ENCODE results near the gene PVALEF. TPM values are rescaled to one million over a fixed set of nuclear protein-coding genes. Genes with fewer than 3 reads are reported as not detected.

The PVALEF gene
- total RNA-seq, 2 donors from 2014 or later = not detected

GRCh38 chr17:81127526-81128177 is 37.7 kb upstream of the PVALEF start:
- intact Hi-C loops (cut with DNase I) = no loop called here
- ATAC-seq = no peak
- no peak for DNase-seq

DNA sequence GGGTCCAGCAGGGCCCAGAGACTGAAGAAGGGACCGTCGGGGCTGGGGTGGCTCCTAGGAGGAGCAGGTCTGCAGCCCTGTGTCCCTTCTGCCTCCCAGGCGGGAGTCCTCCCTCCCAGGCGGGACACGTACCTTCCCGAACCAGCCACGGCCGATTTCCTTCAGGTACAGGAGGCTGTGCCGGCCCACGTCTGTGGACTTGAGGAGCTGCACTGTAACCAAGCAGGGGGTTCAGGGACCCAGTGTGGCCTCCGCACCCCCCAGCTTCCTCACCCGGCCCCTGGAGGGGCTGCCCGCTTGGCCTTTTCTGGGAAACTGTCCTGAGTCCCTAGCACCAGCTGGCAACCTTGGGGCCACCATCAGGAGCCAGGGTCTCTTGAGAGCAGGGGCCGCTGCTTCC is 37.0 kb upstream of the PVALEF start:
- intact Hi-C loops (cut with DNase I) = no loop called here
- DNase-seq (no peak), ATAC-seq (no peak)

DNA sequence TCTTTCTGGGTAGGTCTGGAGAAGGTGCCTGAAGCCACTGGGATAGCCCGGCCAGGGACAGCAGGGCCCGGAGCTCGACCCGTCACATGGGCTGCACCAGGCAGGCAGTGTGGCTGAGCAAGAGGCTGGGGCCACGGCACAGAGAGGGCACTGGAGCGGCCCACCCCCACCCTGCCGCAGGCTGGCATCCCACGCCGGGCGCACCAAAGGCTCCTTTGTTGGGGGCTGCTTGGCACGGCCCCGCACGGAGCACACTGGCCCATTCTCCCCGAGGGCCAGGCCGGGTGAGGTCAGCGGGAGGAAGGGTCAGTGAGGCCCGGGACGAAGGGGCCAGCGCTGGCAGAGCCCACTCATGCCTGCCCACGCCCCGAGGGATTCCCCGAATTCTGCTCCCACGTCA is 36.5 kb upstream of the PVALEF start:
- DNase-seq (no peak), ATAC-seq (peak in 1 of 2 donors; percentile 22)
- intact Hi-C loops (cut with DNase I) = no loop called here

DNA sequence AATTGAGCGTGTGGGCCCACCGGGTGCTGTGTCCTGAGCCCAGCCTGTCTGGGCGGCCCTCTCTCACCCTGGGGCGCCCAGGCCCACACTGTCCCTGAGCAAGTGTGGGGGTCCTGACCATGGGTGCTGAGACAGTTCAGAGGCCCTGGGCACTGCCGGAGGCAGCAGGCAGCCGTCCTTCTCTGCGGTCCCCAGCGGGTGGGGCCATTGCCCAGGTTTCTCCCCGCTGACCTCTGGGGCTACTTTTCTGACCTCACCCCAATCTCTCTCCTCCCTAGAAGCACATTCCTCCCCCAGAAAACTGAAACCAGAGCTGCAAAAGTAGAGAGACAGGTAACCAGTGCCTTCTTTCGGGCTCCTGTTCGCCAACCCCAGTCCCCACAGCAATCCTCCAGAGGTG is 36.0 kb upstream of the PVALEF start:
- ATAC-seq (no peak), DNase-seq (no peak)
- intact Hi-C loops (cut with DNase I) = no loop called here

GRCh38 chr17:81129711-81130367 is 35.5 kb upstream of the PVALEF start:
- ATAC-seq (no peak), DNase-seq (no peak)
- intact Hi-C loops (cut with DNase I) = no loop called here

DNA sequence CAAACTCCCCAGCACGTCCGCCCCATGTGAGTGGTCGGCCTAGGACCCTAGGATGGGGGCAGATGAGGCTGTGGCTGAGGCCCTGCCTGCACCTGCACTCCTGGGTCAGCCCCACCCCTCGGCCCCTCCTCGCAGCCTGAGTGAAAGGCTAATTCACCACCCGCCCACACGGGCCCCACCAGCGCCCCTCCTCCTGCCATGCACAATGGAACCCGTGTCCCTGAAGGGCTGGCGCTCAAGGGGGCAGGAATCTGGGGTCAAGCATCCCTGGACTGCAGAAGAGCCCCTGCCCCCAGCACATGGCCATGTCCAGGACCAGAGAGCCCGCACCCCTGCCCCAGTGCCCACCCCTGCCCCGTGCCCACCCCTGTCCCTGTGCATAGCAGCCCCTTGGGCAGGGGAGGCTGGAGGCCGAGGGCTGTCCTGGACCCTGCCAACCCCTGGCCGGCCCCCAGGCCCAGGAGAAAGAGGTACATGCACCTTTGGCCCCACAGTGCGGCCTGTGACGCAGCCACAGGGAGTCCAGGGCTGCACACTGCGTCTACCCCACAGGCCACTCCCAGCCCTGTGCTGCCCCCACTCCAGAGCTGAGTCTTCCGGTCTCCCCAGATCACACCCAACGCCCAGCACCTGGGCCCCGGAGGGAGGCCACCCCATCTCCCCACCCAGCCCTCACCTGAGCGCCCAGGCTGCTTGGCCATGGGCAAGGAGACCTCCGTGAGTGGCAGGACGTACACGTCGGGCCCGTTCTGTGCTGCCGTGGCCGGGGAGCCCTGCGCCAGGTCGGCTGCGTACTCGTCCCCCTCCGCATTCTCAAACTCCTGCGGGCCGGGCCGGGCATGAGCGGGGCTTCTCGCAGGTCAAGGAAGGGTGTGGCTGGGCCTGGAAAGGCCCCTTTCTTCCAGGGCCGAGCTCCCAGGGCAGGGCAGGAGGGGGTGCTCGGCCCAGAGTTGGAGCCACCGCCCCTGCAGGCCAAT is 34.6 kb upstream of the PVALEF start:
- intact Hi-C loops (cut with DNase I) = no loop called here
- ATAC-seq = no peak
- no peak for DNase-seq

DNA sequence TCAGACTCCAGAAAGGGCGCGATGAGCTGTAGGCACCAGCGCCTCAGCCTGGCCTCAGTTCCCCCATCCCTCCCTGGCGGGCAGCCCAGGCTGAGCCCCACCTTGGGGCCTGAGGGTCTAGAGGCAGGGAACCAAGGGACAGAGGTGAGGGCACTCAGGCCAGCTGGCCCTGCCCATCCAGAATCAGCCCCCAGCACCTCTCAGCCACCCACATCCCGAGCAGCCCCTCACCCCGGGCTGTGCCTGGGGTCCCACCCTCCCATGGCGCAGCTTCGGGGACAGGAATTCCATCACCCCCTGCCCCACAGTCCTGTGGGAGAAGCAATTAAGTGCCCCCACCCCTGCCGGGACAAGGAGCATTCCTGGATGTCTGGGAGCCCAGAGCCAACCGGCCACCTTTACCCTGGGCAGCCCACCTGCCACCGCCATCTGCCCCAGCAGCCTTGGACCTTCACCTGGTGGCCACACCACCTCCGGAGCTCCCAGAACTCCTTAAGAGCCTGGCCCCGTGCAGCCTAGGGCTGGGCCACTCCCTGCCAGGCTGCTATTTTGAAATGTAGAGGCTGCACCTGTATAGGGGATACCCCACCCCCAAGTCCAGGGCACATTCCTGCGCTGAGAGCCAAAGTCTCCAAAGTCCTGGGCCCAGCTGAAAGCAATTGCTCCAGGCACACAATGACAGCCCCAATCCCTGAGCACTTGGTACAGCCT is 33.7 kb upstream of the PVALEF start:
- ATAC-seq = no peak
- intact Hi-C loops (cut with DNase I) = no loop called here

DNA sequence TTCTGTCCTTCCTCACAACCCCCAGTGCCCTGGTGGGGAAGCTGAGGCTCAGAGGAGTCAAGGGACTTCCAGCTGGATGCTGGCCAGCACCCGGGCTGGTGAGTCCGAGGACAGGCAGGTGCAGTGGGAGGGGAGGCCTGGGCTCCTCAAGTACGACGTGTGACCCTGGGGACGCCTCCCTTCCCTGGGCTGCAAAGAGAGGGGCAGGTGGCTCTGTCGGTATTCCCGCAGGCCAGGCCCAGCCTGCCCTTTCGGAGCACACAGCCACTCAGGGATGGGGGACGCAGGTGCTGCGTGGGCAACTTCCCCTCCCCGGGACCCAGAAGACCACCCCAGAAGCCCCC is 33.1 kb upstream of the PVALEF start:
- no peak for DNase-seq
- intact Hi-C loops (cut with DNase I) = no loop called here
- no peak for ATAC-seq

More for the DNA sequence above, 33.7 kb upstream of the PVALEF start:
- no peak for DNase-seq

GRCh38 chr17:81132770-81133723 is 32.3 kb upstream of the PVALEF start:
- intact Hi-C loops (cut with DNase I) = no loop called here
- no peak for ATAC-seq
- DNase-seq = no peak

GRCh38 chr17:81134064-81134781 is 31.1 kb upstream of the PVALEF start:
- intact Hi-C loops (cut with DNase I) = no loop called here
- no peak for DNase-seq
- ATAC-seq = no peak

DNA sequence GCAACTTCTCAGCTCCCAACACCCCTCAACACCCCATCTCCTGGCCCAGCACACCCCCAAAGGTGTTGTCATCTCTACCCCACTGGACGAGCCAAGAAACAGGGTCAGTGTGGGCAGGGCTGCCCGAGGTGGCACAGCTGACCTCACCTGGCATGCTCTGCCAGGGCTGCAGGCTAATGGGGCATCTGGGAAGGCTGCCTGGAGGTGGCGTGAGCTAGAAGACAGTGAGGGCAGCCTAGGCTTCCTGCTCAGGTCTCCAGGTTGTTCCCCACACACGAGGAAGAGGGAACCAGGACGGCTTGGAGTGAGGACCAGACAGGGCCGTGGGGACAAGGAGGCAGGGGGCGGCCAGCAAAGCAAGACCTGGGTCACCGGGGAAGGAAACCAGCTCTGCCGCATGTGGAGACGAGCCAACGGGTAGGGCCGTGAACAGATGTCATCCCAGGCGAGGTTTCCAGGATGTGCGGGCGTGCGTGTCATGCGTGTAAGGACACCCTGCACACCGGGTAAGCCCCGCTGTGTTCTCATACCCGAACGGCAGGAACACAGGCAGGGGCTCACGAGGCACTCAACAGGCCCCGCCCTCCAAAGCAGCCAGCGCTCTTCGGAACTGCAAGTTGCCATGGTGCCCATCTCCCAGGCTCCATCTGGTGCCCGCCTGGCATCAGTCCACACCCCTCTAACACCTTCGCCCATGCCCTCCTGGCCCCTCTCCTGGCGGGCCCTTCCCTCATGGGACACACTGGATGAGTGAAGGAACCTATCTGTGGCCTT is 29.6 kb upstream of the PVALEF start:
- no peak for ATAC-seq
- intact Hi-C loops (cut with DNase I) = no loop called here
- DNase-seq = no peak

DNA sequence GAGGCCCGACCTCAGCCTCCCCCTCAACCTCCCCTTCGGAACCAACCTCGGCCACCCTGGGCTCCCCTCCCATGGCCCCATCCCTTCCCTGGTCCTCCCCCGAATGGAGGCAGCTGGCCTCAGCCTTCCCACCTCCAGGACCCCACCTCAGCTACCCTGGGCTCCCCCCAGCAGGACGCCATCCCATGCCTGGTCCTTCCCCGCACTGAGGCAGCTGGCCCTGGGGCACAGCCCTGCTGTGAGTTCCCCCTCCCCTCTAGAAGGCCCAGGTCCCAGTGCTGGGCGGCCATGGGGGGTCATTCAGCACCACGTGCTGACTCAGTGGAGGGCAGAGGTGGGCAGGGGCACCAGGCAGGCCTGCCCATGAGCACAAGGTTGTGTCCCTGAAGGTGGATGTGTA is 28.9 kb upstream of the PVALEF start:
- intact Hi-C loops (cut with DNase I) = no loop called here
- ATAC-seq (no peak), DNase-seq (no peak)

GRCh38 chr17:81137248-81137647 is 28.1 kb upstream of the PVALEF start:
- intact Hi-C loops (cut with DNase I) = no loop called here
- no peak for ATAC-seq
- DNase-seq = no peak

DNA sequence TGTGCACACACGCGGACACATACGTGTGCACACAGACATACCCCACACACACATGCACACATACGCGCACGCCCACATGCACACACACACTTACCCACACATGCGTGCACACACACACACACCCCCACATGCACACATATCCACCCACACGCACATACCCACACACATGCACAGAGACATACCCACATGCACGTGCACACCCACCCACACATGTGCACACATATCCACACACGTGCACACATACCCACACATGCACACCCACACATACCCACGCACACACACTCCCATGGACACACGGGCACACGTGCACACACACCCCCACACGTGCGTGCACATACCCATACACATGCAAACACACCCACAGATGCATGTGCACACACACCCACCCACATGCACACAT is 27.2 kb upstream of the PVALEF start:
- ATAC-seq = no peak
- no peak for DNase-seq
- intact Hi-C loops (cut with DNase I) = no loop called here

DNA sequence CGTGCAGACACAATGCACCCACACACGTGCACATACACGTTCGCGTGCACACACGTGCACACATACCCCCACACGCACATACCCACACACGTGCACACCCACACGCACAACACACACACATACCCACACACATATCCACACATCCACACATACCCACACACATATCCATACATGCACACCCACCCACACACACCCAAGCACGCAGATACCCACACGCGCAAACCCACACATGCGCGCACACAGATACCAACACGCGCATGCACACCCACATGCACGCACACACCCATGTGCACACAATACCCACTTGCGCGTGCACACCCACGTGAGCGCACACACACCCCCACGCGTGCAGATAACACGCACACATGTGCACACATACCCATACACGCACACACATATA is 26.8 kb upstream of the PVALEF start:
- ATAC-seq = no peak
- intact Hi-C loops (cut with DNase I) = no loop called here
- DNase-seq = no peak

GRCh38 chr17:81139428-81139827 is 25.9 kb upstream of the PVALEF start:
- ATAC-seq = no peak
- intact Hi-C loops (cut with DNase I) = no loop called here
- DNase-seq = no peak

DNA sequence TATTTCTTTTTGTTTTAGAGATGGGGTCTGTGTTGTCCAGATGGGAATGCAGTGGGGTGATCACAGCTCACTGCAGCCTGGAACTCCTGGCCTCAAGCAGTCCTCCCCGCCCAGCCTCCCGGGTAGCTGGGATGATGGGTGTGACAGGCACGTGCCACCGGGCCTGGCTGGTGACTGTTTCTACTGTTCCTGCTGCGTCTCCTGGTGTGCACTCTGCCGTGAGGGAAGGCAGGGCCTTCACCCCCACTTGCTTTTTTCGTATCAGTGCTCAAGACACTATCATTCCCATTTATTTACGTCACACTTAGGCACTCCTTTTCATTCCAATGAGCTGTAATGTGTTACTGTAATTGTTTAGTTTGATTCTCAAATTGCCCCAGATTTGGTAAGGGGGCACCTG is 25.3 kb upstream of the PVALEF start:
- DNase-seq (no peak), ATAC-seq (no peak)
- intact Hi-C loops (cut with DNase I) = loop anchor here in 1 of 2 donors (5.0 to 10.0 kb wide), 2 partner anchors 65 to 102 kb away; no protein-coding TSS in a partner anchor

All from left cardiac atrium (tissue), 4 donors.